Measurements from ENCODE around the gene CDH20.

CDH20 gene

DNA sequence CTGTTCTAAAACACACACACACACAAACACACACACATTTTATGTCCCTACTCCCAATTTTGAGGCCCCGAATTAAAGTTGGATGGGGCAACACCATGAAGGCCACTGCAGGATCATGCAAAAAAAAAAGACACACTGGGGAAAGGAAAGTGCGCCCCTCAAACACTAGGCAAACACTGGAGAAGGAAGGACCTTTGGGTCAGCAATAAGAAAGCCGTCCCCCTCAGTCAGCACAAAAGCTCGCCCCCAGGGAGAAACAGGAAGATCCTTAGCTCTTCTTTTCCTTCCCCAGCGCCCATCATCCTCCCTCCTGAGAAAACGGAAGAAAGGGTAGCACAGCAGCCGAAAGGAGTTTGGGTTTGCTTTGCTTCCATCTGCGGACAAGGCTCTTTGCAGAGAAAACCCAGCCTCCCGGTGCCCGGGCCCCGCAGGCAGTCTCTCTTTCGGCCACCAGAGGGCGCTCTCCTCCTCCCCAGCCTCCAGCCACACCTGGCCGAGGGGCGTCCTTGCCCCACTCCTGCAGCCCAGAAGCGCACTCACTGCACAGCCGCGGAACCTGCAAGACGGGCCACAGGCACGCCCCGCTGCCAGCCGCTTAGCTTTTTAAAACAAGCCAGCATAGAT lies 248.5 kb downstream of the CDH20 start:
- peak; percentile 45 to 46 for DNase-seq

DNA sequence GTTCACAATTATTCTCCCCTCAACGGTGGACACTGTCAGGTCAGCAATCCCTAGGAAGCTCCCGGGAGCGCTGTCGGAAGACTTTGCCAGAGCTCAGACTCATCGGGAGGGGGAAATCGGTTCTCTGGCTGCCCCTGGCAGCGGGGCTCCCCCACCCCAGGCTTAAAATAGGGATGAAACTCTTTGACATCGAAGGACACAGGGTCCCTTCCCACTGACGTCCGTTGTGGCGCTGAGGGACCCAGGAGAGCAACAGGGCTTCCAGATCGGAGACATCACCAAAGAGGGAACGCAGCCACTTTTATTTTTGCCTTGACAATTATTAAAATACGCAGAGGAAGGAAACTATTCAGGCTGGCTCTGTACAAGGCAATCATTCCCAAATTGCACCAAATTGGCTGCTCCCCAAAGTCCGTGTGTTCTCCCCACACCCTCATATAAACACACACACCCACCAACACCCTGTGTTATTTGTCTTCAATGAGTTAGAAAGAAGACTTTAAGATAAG lies 249.0 kb downstream of the CDH20 start:
- DNase-seq, result no peak

DNA sequence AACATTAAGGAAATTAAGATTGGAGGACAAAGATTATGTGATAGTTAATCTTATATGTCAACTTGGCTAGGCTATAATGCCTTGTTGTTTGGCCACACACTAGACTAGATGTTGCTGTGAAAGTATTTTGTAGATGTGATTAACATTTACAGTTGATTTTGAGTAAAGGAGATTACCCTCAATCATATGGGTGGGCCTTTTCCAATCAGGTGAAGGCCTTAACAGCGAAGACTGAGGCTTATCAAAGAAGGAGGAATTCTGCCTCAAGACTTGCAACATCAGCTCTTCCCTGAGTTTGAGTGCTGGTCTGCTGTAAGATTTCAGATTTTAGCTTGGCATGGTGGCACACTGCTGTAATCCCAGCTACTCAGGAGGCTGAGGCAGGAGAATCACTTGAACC lies 250.3 kb downstream of the CDH20 start:
- DNase-seq, result no peak

DNA sequence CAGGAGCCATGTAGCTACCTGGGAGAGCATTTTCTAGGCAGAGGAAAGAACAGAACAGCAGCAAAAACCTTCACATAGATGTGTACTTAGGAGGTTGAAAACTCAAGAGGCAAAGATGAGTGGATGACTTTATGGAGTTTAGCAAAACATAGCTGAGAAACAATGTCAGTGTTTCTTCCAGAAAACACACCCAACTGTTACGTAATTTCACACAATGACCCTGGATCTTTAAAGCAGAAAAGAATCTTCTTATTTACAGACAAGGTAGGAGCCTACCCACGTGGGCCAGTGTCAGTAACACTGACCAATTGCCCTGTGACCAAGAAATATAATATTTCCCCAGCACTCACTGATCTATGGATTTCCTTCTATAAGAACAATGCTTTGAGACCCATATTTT lies 254.6 kb downstream of the CDH20 start:
- no peak for DNase-seq

DNA sequence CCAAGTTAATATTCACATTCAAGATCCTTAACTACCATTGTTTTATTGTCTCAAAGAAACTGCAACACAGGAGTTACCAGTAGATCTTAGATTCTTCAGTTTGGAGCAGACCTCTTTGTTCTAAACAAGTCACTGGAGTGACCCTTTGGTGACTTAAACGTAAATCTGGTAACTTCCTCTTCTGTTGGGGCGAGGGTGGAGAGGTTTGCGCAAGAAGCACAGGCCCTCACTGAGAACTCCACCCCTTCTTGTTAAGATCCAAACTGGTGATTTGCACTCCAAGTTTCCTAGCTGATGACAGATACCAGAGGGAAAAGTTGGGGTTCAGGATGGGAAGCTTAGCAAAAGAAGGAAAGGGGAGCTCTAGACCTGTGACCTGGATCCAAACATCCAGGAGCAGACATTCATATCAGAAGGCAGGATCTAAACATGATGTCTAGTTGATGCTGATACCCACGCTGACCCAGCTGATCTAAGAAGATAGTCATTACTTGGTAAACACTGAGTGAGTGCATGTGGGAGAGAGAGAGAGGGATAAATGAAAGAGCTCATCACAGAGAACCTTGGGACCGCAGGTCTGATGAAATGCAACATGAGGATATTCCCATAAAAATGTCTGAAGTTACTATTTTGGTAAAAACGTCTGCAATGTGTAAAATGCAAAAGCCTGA lies 256.0 kb downstream of the CDH20 start:
- peak; percentile 75 to 84 for DNase-seq

DNA sequence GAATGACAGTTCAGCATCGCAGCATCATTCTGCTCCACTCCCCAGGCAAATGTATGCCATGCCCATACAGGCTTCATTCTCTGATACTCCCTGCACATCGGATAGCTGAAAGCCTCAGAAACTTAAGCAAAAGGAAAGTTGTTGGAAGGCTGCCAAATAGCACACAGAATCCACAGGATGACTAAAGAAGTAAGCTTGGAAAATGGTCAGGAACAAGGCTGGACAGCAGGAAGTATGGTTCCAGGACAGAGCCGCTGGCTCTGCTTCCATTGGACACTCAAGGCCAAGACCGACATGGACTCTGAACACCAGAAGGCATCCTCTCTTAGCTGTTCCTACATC lies 256.5 kb downstream of the CDH20 start:
- DNase-seq, result no peak

DNA sequence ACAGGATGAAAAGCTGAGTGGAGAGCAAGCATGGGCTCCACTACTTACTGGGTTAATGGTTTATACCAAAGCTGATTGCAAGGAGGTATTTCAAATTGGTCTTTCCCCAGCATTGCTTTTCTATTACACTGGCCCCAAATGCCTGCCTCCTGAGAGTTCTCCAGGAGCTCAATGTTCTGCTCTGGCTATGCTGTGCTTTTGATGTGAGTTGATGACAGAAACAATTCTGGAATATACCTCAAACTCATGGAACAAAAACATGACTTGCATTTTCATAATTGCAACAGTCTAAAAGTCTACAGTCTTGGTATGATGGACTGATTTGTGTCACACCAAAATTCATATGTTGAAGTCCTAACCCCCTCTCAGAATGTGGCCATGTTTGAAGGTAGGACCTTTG lies 258.0 kb downstream of the CDH20 start:
- DNase-seq, result no peak

DNA sequence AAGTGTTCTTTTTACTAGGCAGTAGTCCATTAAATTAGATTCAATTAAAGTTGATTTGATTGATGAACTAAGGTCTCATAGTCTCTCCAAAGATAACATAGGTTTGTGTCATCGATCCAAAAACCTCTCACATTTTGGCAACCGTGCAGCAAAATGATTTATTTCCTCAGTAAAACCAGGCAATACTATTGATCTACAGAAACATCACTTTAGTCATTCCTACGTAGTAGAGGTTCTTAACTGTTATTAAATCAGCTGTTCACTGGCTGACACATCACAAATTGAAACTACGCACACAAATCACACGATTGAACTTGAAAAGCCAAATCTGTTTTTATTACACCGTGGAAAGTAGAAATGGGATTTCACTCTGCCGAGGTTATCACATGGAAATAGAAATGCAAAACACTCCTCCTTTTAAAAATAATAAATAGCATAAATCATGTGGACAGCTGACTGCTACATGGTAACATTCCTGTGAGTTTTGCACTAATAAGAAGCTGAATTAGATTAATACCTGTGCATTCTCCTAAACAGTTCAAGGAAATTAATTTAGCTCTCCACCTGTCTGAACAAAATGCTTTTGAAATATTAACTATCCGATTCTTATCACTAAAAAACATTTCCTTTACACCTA lies 262.5 kb downstream of the CDH20 start:
- DNase-seq, result no peak

DNA sequence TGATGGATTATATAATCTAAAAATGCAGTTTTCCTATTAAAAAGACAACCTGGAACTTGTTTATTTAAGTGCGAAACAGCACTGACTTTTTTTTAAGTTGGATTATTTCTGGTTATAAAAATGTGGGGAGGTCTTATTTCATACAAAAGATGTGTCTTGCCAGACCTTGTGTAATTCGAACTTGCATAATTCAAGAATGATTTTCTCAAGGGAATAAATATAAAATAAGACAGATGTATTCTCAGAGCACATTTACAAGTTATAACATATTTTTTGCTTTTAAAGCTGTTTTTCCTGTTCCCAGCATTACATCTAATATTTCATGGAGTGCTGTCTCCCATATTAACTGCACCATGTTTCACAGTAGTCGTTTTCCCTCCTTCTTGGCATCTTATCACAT lies 263.1 kb downstream of the CDH20 start:
- DNase-seq, result no peak

DNA sequence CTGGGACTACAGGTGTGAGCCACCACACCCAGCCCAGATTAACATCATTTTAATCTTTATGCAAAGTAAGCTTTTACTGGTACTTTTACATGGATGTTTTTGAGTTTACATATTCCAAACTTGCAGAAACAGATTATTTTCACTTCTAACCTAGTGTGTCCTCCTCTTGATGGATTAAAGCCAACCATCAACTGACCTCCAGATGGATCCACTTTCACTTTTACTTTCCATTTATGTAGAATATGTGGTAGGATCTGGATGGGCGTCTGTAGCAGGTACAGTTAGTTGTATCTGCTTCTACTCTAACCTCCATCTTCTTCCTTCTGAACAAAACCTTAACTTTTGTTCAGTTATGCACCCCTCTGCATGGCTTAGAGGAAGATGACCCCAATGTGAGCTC lies 264.1 kb downstream of the CDH20 start:
- DNase-seq, result no peak

DNA sequence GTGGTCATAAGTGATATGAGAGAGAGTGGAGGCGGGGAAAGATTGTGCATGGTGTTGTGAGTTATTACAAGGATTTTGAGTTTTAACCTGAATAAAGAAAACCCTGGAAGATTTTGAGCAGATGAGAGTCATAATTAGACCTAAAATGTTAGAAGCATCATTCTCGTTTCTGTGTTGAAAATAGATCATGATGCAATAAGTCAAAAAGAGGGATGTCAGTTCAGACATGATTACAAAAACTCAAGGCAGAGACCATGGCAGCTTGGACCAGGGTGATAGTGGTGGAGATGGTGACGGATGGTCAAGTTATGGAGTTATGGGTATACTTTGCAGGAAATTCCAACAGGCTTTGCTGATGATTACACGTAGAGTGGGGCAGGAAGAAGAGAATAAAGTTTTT lies 267.2 kb downstream of the CDH20 start:
- no peak for DNase-seq

DNA sequence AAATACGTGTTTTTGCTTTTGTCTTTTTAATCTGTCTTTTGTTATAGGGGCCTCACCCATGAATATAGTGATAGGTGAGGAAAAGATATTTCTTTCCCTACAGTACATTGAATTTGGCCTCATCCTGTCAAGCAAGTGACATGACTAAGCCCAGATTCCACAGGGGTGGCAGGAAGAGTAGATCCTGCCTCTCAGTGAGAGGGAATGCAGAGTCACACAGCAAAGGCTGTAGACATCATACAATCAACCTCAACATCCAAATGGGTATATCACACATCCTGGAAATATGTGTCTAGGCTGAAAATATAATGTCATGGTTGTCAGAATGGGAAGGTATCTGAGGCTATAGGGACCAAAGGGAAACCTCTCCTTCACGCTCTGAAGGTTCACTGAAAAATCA lies 269.6 kb downstream of the CDH20 start:
- no peak for DNase-seq

Data from inflammatory macrophage (primary cell).